Left ventricle myocardium superior (tissue), 1 donor: ENCODE measurements around the gene OBP2A. TPM values are rescaled to one million over a fixed set of nuclear protein-coding genes. Genes with fewer than 3 reads are reported as not detected.
"Not testable (repeated sequence)": the region's sequence is repeated elsewhere in the genome, so short reads cannot be mapped to it uniquely, and the experiment has no call there.

ENCODE experiments used
- ATAC-seq: fragments of 200-7000 bp; cut with Tn5 transposase; one replicate; pipeline ENCODE4 v1.9.1; 2020; ENCODE audit warnings: mild to moderate bottlenecking, moderate library complexity
- DNase-seq: peaks from one replicate; pipeline ENCODE4 v3.0.0-alpha.2; 2020
- intact Hi-C: fragments of 100-400 bp; cut with micrococcal nuclease; formaldehyde crosslinking; loops from one replicate; pipeline ENCODE4 v1.11.0; 2022
- long read RNA-seq: library from polyadenylated mRNA; unstranded; transcript quantifications from one replicate; pipeline ENCODE4 v2.0.0, GENCODE V29; 2021
- total RNA-seq: library from RNA; stranded (reverse); fragmentation: NEBNext Ultra II Directional; extraction: Animal tissue kit (Norgen Biotek cat#: 25700); gene quantifications from one replicate; pipeline ENCODE4 v1.2.1, GENCODE V29; 2021
- donor health status: DM: no; HTN: yes; CAD: no; lungs with severe emphysema.

OBP2A gene
- not detected for total RNA-seq
- long read RNA-seq: 0 reads

DNA sequence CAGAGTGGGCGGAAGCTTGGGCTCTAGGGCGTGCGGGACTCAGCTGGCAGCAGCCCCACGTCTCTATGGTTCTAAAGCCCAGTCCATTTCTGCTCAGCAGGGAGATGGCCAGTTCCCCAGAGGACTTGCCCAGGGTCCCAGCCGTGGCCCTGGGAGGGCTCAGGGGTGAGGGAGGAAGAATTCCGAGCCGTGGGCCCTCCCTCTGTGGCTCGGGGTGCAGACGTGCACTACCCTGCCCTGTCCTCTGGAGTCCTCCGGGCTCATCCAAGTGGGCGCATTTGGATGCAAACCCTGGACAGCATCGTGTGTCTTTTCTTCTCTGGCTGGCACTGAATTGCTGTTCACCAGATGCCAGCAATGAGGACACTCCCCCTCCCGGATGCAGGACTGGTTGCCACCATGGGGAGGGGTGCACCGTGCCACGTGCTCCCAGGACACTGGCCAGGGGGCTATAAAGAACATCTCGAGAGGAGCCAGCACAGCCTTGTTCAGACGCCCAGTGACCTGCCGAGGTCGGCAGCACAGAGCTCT is at the start of gene OBP2A:
Gene OBP2A (plus strand): TSS at position 481 of the 531 bp plus-strand sequence. CDS start 55 bp downstream, outside the sequence.
- DNase-seq, intact Hi-C loops, ATAC-seq: not testable (repeated sequence)

GRCh38 chr9:135498381-135499126 is 47.4 kb upstream of the OBP2A start:
- DNase-seq (peak; percentile 24), ATAC-seq (no peak)
- intact Hi-C loops: no loop called here

GRCh38 chr9:135499326-135500070 is 46.4 kb upstream of the OBP2A start:
- peak; percentile 98 for DNase-seq
- intact Hi-C loops: no loop called here
- ATAC-seq: peak; percentile 91

DNA sequence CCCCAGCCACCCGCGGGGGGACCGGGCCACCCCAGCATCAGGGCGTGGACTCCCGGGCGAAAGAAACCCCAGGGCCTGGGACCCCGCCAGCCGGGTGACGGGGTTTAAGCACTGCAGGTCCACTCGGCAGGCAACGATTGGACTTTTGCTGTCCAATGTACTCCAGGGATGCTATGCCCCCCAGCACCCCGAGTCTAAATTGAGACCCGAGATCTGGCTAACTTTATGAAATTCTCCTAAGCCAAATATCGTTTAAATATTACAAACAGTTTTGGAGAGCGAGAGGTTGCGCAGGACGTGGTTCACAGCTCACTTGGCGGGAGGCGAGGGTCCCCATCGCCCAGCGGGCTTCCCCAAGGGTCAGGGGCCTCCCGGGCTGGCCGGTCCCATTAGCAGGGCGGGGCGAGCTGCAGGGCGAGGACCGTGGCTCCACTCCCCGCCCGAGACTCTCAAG is 45.8 kb upstream of the OBP2A start:
- DNase-seq (no peak), ATAC-seq (peak; percentile 16)
- intact Hi-C loops: no loop called here

DNA sequence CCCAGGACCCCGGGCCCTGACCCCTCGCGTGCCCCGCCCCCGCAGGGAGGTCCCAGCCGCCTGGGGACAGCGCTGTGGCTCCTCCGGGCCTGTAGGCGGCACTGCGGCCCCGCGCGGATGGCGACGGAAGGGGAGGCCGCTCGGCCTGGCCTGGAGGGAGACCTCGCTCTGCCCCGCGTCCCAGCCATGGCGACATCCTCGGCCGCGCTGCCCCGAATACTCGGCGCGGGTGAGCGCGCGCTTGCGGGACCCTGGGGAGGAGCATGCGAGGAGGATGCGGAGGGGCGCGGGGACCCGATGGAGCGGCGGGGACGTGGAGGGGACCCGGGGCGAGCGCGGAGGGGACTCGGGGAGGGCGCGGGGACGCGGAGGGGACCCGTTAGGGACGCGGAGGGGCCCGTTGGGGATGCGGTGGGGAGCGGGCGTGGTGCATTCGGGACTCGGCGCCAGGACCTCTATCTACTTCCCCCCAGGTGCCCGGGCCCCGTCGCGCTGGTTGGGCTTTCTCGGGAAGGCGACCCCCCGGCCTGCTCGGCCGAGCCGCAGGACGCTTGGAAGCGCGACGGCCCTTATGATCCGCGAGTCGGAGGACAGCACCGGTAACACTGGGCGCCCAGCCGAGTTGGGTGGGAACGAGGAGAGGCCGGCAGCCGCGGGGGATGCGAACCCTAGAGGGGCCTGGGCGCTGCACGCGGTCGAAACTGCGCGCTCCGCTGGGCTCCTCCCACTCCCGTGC is 45.2 kb upstream of the OBP2A start, which contains the start of gene MRPS2:
Gene MRPS2 (plus strand): TSS at position 158 of the 736 bp plus-strand sequence. CDS start 29 bp downstream, at position 187.
- ATAC-seq: peak; percentile 97
- peak; percentile 94 for DNase-seq
- intact Hi-C loops: no loop called here

- intact Hi-C loops: no loop called here
- DNase-seq (peak; percentile 27), ATAC-seq (no peak)
These were observed 44.4 kb upstream of the OBP2A start for GRCh38 chr9:135501261-135502167.

- ATAC-seq: no peak
- peak; percentile 19 for DNase-seq
- intact Hi-C loops: no loop called here
These were observed 43.6 kb upstream of the OBP2A start for GRCh38 chr9:135502168-135502872.

GRCh38 chr9:135502873-135503321 is 43.0 kb upstream of the OBP2A start:
- no peak for ATAC-seq
- intact Hi-C loops: no loop called here
- peak; percentile 21 for DNase-seq

GRCh38 chr9:135503371-135504261 is 42.3 kb upstream of the OBP2A start:
- DNase-seq (peak; percentile 25), ATAC-seq (no peak)
- intact Hi-C loops: no loop called here

DNA sequence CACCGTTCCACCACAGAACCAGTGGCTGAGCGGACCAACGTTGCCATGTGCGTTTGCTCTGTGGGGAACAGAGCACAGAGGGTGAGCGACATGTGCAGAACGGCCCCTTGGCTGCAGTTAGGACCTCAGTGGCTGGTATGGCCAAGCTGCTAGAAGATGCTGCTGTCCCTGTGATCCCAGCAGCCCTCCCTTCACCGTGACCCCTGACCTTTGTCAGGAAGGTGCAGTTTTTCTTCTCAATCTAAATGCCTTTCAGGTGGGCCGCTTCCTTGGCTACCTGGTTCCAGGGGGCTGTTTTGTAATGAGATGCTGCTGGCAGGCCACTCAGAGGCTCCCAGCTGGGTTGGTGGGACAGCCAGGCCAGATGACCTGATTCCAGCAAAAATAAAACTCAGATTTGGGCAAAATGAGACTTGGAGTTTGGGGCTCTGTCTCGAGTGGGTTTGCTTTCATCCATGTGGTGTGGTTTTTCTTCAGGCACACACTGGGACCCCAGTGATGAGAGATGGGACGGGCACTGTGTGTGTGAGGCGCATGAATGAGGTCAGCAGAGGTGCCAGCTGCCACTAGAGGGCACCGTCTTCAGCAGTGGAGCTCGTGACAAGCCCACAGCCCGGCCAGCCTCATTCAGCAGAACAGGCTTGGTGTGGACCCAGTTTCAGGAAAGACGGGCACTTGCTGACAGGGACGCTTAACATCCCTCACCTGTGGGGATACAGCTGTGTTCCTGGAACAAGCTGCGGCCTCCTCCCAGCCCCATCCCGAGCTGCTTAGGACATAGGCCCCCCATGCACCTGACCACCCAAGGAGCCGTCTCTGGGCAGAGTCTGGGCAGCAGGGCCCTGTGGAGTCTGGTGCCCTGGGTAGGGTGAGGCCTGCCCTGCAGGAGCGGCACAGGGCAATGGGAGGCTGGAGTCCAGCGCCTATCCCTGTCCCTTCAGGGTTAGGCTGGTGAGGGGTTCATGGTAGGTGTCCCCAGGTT is 41.4 kb upstream of the OBP2A start:
- ATAC-seq: no peak

DNA sequence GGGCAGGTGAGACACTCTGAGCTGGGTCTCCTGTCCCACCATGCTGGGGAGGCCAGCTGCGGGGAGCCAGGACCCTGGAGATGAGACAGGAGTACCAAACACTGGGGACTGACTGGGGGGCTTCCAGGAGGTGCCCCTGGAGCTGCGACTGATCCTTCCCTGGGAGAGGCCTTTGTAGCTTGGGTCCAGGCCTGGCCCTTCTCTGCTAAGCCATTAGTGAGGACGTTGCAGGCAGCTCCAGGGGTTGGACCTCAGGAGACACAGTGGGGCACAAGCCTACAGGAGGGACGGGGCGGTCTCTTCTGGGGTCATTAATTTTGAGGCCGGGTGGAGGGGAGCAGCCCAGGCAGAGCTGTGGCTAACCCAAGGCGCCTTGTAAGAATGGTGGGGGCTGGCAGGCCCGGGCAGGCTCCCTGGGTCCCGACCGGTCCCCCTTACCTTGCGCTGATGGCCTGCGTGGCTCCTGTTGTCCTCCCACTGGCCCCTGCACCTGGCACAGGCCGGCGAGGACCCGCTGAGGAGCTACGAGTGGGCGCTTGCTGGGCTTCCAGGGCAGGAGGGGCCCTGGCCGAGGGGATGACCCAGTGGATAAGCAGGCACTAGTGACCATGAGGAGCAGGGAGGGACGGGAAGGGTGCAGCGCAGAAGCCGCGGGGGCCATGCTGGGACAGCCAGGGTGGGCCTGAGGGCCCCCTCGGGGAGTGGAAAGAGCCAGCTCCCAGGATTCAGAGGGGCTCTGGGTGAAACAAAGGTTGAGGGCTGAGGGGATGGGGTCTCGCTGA is 40.3 kb upstream of the OBP2A start:
- no peak for ATAC-seq
- intact Hi-C loops: no loop called here

More for the DNA sequence above, 41.4 kb upstream of the OBP2A start:
- DNase-seq: peak; percentile 72
- intact Hi-C loops: no loop called here

GRCh38 chr9:135506327-135507103 is 39.4 kb upstream of the OBP2A start:
- intact Hi-C loops: no loop called here
- DNase-seq (peak; percentile 26), ATAC-seq (no peak)

More for the DNA sequence above, 40.3 kb upstream of the OBP2A start:
- peak; percentile 27 for DNase-seq

DNA sequence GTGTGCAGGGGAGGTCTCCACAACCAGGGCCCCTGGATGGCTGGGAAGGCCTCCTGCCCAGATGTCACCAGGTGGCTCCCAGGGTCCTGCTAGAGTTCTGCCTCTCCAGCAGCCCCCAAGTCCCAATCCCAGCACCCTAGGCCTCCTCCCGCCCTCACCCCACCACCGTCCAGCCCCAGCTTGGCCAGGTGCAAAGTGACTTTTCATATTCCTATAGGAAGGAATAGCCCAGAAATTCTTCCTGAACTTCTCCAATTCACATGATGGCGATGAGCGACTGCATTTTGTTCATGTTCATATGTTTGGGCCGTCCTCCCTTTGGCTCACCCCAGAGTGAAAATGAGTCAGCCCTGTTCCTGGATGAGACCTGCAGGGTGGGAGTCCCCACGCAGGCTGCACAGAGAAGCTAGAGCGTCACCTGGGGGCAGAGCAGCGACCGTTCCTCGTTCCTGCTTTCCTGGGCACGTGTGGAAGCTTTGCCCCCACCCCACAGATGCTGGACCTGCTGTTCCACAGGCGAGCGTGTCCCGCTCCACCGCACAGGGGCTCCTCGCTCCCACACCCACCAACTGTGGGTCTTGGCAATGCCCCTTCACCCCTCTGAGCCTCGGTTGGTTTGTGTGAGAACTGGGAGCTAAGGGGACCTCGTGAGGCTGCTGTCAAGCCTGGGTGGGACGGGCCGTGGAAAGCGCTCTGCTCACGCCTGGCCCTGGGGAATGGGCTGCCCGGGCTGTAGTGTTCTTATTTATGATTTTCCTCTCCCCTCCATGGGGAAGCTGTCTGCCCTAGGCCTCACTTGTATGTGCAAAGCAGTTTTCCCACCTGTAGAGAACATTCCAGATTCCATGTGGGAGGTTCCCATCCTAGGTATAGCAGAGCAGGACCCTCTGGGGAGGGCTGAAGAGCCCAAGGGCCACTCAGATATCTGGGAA is 38.6 kb upstream of the OBP2A start:
- ATAC-seq (no peak), DNase-seq (no peak)
- intact Hi-C loops: no loop called here
